Epithelial cell of proximal tubule (primary cell): ENCODE measurements around the gene NUP62. TPM values are rescaled to one million over a fixed set of nuclear protein-coding genes. Genes with fewer than 3 reads are reported as not detected.

Source experiments
- DNase-seq: peaks from one replicate; pipeline ENCODE4 v3.0.0-alpha.2; 2011; ENCODE audit warnings: low read depth
- H3K4me3 ChIP-seq: 2 replicates; pipeline ENCODE4 v1.5.1; 2011; ENCODE audit warnings: low read depth, mild to moderate bottlenecking, low read length
- total RNA-seq: library from RNA; depleted of rRNA; stranded (reverse); fragments of >200 nt; gene quantifications from 2 replicates; pipeline ENCODE4 v1.2.3, GENCODE V29; 2015
- TF ChIP-seq, protein P1 (sequence below): conservative IDR thresholded peaks from 2 replicates; pipeline ENCODE4 v1.5.1; 2012; ENCODE audit warnings: low read depth, mild to moderate bottlenecking, low read length

NUP62 gene
- total RNA-seq, 1 donor from 2014 or later: 83.7 TPM

DNA sequence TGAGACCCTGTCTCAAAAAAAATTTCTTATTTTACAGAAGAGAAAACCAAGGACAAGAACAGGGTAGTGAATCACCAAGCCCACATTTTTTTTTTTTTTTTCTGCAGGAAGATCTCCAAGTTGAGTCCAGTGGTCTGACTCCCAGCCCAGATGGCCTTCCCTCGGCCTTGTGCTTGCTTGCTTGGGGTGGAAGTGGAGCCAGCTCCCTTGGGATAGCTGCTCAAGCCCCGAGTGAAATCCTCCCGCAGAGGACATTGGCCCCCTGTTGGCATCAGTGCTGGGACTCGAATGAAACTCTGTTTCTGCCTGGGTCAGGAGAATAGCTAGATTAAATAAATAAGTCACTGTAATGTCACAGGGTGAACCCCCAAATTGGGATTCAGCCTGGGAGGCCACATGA lies 9.4 kb upstream of the NUP62 start:
- TF ChIP-seq, protein P1, sequence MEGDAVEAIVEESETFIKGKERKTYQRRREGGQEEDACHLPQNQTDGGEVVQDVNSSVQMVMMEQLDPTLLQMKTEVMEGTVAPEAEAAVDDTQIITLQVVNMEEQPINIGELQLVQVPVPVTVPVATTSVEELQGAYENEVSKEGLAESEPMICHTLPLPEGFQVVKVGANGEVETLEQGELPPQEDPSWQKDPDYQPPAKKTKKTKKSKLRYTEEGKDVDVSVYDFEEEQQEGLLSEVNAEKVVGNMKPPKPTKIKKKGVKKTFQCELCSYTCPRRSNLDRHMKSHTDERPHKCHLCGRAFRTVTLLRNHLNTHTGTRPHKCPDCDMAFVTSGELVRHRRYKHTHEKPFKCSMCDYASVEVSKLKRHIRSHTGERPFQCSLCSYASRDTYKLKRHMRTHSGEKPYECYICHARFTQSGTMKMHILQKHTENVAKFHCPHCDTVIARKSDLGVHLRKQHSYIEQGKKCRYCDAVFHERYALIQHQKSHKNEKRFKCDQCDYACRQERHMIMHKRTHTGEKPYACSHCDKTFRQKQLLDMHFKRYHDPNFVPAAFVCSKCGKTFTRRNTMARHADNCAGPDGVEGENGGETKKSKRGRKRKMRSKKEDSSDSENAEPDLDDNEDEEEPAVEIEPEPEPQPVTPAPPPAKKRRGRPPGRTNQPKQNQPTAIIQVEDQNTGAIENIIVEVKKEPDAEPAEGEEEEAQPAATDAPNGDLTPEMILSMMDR: no peak
- no peak for DNase-seq
- H3K4me3 ChIP-seq: no peak overlapping the region

DNA sequence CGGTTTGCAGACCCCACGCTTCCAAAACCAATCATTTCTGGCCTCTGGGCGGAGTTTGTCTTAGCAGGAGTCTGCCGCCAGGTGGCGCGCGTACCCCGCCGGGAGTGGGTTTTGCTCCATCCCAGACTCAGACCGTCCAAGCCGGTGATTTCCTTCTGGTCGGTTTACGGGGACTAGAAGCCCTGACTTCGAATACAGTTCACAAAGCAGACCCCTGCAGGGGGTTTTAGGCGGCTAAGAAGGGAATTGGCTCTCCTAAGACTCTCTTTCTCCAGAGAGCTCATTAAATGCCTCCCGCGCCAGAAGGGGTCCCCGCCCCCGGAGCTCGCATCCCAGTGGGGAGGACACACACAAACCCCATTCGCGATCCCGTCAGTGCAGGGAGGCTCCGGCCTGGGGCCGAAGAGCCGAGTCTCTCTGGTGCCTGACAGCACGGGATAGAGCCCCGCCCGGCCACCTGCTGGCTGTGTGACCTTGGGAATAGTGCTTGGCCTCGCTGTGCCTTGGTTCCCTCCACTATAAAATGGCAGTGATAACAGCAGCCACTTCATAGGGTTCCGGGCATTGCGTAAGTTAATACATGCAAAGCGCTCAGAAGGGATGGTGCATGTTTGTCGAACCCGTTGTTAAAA lies 8.6 kb upstream of the NUP62 start:
- TF ChIP-seq, protein P1: peak; percentile 98
- DNase-seq: no peak
- H3K4me3 ChIP-seq: peak overlapping the region; percentile 28

DNA sequence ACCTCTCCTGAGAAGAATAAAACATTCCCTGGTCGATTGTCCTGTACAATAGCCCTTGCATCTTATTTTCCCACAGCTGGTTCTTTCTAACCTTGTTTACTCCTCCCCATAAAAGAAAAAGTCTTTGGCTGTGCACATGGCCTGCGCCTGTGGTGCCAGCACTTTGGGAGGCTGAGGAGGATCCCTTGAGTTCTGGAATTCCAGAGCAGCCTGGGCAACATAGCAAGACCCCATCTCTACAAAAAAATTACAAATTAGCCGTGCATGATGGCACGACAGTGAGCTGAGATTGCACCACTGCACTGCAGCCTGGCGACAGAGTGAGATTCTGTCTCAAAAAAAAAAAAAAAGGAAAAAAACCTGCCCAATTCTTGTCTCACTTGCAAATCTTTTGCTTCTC lies 7.2 kb upstream of the NUP62 start:
- TF ChIP-seq, protein P1: no peak
- DNase-seq: no peak
- no peak overlapping the region for H3K4me3 ChIP-seq

DNA sequence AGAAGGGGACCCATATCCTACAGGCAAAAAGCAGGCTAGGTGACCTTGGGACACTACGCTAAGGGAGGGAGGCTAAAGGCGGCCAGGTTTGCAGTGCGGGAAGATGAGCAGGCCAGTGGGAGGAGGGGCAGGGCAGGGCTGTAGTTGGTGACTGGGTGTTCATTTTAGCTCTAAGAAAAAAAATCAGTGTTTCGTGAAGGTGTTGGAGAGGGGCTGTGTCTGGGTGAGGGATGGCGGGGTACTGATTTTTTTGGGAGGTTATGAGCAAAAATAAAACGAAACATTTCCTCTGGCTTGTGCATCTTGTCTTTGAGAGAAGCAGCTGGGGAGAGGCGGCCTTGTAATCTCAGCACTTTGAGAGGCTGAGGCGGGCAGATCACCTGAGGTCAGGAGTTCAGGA lies 4.3 kb upstream of the NUP62 start:
- H3K4me3 ChIP-seq: no peak overlapping the region
- no peak for DNase-seq
- TF ChIP-seq, protein P1: no peak

DNA sequence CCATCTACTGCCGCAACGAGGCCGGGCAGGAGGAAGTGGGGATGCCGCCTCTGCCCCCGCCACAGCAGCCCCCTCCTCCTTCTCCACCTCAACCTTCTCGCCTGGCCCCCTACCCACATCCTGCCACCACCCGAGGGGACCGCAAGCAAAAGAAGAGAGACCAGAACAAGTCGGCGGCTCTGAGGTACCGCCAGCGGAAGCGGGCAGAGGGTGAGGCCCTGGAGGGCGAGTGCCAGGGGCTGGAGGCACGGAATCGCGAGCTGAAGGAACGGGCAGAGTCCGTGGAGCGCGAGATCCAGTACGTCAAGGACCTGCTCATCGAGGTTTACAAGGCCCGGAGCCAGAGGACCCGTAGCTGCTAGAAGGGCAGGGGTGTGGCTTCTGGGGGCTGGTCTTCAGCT lies 3.4 kb upstream of the NUP62 start:
- no peak for DNase-seq
- TF ChIP-seq, protein P1: no peak
- no peak overlapping the region for H3K4me3 ChIP-seq

- no peak overlapping the region for H3K4me3 ChIP-seq
- TF ChIP-seq, protein P1: no peak
- DNase-seq: peak; percentile 37
These were observed 2.7 kb upstream of the NUP62 start for GRCh38 chr19:49932041-49932451.
